Measurements from ENCODE around the gene BEGAIN.

BEGAIN gene

GRCh38 chr14:100554082-100554677, 33.0 kb downstream of the BEGAIN start:
- Mint-ChIP-seq H3K27ac (peak overlapping the region; percentile 31), H3K36me3 (ENCODE audit: low read depth) (no peaks in the 10 kb centered on the region), H3K4me1 (ENCODE audit: low read depth) (peaks cover 3% of the 10 kb centered on the region), H3K9me3 (no peaks in the 10 kb centered on the region), H3K27me3 (ENCODE audit: low read depth) (no peaks in the 10 kb centered on the region), H3K4me3 (no peak overlapping the region)
- no peak for DNase-seq (ENCODE audit: low spot score)

DNA sequence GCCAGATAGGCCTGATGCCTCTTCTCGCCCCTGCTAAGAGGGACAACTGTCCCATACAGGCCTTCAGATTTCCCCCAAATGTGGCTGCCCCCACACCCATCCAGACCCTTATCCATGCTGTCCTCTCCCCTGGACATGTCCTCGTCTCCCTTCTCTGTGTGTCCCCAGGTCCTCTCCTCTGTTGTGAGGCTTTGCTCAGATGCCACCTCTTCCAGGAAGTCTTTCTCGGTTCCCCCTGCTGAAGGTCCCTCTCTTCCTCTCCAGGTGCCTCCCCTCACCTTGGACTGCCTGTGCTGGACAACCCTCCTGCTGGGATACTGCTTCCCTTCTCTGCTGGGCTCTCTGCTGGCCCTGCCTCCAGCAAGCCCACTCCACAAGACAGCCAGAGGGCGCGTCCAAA, 33.7 kb downstream of the BEGAIN start:
- Mint-ChIP-seq H3K27ac (peak overlapping the region; percentile 31), H3K4me3 (no peak overlapping the region), H3K27me3 (ENCODE audit: low read depth) (no peaks in the 10 kb centered on the region), H3K36me3 (ENCODE audit: low read depth) (no peaks in the 10 kb centered on the region), H3K9me3 (no peaks in the 10 kb centered on the region), H3K4me1 (ENCODE audit: low read depth) (peaks cover 3% of the 10 kb centered on the region)
- DNase-seq (ENCODE audit: low spot score): no peak

DNA sequence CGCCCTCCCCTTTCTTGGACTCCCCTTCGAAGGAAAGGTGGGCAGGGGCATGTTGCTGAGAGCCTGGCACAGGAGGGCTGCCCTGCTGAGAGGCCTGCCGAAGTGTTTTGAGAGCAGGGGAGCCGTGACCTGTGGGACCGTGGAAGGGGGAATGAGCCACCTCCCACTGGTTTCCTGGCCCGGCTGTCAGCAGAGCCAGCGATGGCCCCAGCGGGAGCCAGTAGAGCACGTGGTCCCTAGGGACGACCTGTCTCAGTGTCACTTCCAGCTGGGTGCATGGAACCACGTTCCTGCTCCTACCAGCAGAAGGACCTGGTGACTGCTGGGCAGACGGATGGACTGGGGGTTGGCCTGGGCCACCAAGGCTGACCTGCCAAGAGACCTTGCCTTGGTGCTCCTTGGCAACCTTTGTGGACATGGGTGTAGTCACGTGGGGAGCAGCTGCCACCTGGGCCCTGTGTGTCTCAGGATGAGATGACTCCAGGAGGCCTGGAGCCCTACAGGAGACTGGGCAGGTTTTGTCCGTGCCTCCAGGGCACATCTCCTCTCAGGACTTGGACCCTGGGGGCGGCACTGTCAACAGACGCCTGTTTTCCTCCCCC, 34.6 kb downstream of the BEGAIN start:
- Mint-ChIP-seq H3K27me3 (ENCODE audit: low read depth) (no peaks in the 10 kb centered on the region), H3K9me3 (no peaks in the 10 kb centered on the region), H3K4me1 (ENCODE audit: low read depth) (peaks cover 9% of the 10 kb centered on the region), H3K36me3 (ENCODE audit: low read depth) (no peaks in the 10 kb centered on the region), H3K4me3 (no peak overlapping the region), H3K27ac (no peak overlapping the region)
- DNase-seq (ENCODE audit: low spot score): no peak

DNA sequence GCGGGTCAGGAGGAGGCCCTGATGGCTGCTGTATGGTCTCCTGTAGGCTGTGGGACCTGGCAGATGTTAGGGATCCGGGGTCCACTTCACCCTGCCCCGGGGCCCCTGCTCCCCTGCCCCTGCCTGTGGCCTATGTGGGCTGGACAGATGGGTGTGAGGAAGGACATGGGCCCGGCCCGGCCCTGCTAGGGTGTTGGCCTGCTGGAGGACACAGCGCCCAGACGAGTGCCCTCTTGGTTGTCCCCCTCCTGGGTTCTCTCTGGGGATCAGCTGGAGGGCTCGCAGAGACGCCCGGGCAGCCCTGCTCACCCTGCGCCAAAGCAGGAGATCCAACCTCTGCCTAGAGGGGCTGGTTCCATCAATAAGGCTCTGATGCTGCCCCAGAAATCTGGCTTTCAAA, 36.2 kb downstream of the BEGAIN start:
- H3K27ac Mint-ChIP-seq: no peak overlapping the region
- no peaks in the 10 kb centered on the region for H3K36me3 Mint-ChIP-seq (ENCODE audit: low read depth)
- H3K4me3 Mint-ChIP-seq: no peak overlapping the region
- H3K9me3 Mint-ChIP-seq: no peaks in the 10 kb centered on the region
- H3K4me1 Mint-ChIP-seq (ENCODE audit: low read depth): peaks cover 12% of the 10 kb centered on the region
- DNase-seq (ENCODE audit: low spot score): no peak
- H3K27me3 Mint-ChIP-seq (ENCODE audit: low read depth): peaks cover 3% of the 10 kb centered on the region

GRCh38 chr14:100549834-100550625, 37.2 kb downstream of the BEGAIN start:
- H3K4me1 Mint-ChIP-seq (ENCODE audit: low read depth): peaks cover 19% of the 10 kb centered on the region
- peaks cover 3% of the 10 kb centered on the region for H3K27me3 Mint-ChIP-seq (ENCODE audit: low read depth)
- no peak for DNase-seq (ENCODE audit: low spot score)
- H3K4me3 Mint-ChIP-seq: no peak overlapping the region
- H3K36me3 Mint-ChIP-seq (ENCODE audit: low read depth): no peaks in the 10 kb centered on the region
- no peak overlapping the region for H3K27ac Mint-ChIP-seq
- no peaks in the 10 kb centered on the region for H3K9me3 Mint-ChIP-seq

DNA sequence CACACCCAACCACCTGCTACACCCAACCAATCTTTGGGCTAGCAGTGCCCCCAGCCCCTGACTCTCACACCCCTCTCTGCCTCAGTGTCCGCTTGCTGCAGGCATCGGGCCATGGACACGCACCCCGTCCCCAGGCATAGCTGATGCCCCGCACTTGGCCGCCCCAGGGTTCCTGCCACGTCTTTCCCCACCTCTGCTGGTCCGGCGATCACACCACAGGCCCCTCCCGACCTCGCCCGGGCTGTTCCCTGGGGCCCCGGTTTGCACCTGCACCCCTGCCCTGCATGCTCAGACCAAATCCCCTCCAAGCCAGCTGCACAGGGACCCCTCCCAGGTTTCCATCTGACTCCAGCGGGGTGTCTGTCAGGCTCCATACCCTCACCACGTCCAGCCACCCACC, 38.3 kb downstream of the BEGAIN start:
- no peak overlapping the region for H3K4me3 Mint-ChIP-seq

GRCh38 chr14:100548295-100548655, 38.9 kb downstream of the BEGAIN start:
- no peak for DNase-seq (ENCODE audit: low spot score)
- H3K4me1 Mint-ChIP-seq (ENCODE audit: low read depth): peaks cover 19% of the 10 kb centered on the region
- peaks cover 3% of the 10 kb centered on the region for H3K27me3 Mint-ChIP-seq (ENCODE audit: low read depth)
- no peaks in the 10 kb centered on the region for H3K9me3 Mint-ChIP-seq
- peak overlapping the region; percentile 36 for H3K4me3 Mint-ChIP-seq
- H3K27ac Mint-ChIP-seq: peak overlapping the region; percentile 72
- H3K36me3 Mint-ChIP-seq (ENCODE audit: low read depth): no peaks in the 10 kb centered on the region

More for the DNA sequence above, 38.3 kb downstream of the BEGAIN start:
- Mint-ChIP-seq H3K36me3 (ENCODE audit: low read depth) (no peaks in the 10 kb centered on the region), H3K4me1 (ENCODE audit: low read depth) (peaks cover 19% of the 10 kb centered on the region), H3K9me3 (no peaks in the 10 kb centered on the region), H3K27me3 (ENCODE audit: low read depth) (peaks cover 3% of the 10 kb centered on the region), H3K27ac (no peak overlapping the region)
- DNase-seq (ENCODE audit: low spot score): no peak

- Mint-ChIP-seq H3K27me3 (ENCODE audit: low read depth) (peaks cover 3% of the 10 kb centered on the region), H3K4me3 (peak overlapping the region; percentile 36), H3K36me3 (ENCODE audit: low read depth) (no peaks in the 10 kb centered on the region), H3K27ac (peak overlapping the region; percentile 72), H3K4me1 (ENCODE audit: low read depth) (peaks cover 19% of the 10 kb centered on the region), H3K9me3 (no peaks in the 10 kb centered on the region)
- peak; percentile 14 for DNase-seq (ENCODE audit: low spot score)
Observed at GRCh38 chr14:100547633-100548294, 39.5 kb downstream of the BEGAIN start.

DNA sequence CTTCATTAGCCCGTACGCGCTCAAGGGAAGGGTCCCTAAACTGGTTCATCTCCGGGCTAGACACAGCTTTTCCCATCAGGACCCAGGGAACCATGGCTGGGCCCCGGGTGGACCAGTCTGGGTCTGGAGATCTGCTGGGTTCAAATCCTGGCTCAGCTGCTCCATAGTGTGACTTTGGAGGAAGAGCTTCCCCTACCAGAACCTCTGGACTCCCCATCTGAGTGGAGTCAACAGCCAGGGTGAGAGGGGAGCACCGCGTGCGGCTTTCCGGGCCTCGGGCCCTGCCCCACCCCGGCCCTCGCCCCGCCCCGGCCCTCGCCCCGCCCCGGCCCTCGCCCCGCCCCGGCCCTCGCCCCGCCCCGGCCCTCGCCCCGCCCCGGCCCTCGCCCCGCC, 41.2 kb downstream of the BEGAIN start:
- H3K27ac Mint-ChIP-seq: peak overlapping the region; percentile 45
- H3K4me3 Mint-ChIP-seq: peak overlapping the region; percentile 48
- no peak for DNase-seq (ENCODE audit: low spot score)
- peaks cover 19% of the 10 kb centered on the region for H3K4me1 Mint-ChIP-seq (ENCODE audit: low read depth)
- H3K9me3 Mint-ChIP-seq: no peaks in the 10 kb centered on the region
- H3K27me3 Mint-ChIP-seq (ENCODE audit: low read depth): peaks cover 3% of the 10 kb centered on the region
- H3K36me3 Mint-ChIP-seq (ENCODE audit: low read depth): no peaks in the 10 kb centered on the region

- H3K27ac Mint-ChIP-seq: peak overlapping the region; percentile 8
- H3K36me3 Mint-ChIP-seq (ENCODE audit: low read depth): no peaks in the 10 kb centered on the region
- H3K4me1 Mint-ChIP-seq (ENCODE audit: low read depth): peaks cover 19% of the 10 kb centered on the region
- H3K9me3 Mint-ChIP-seq: no peaks in the 10 kb centered on the region
- peaks cover 3% of the 10 kb centered on the region for H3K27me3 Mint-ChIP-seq (ENCODE audit: low read depth)
- no peak overlapping the region for H3K4me3 Mint-ChIP-seq
- no peak for DNase-seq (ENCODE audit: low spot score)
Observed at GRCh38 chr14:100545359-100545758, 41.9 kb downstream of the BEGAIN start.

- no peak overlapping the region for H3K4me3 Mint-ChIP-seq
- H3K4me1 Mint-ChIP-seq (ENCODE audit: low read depth): peaks cover 19% of the 10 kb centered on the region
- H3K36me3 Mint-ChIP-seq (ENCODE audit: low read depth): no peaks in the 10 kb centered on the region
- H3K27ac Mint-ChIP-seq: no peak overlapping the region
- H3K27me3 Mint-ChIP-seq (ENCODE audit: low read depth): peaks cover 3% of the 10 kb centered on the region
- H3K9me3 Mint-ChIP-seq: no peaks in the 10 kb centered on the region
- no peak for DNase-seq (ENCODE audit: low spot score)
Observed at GRCh38 chr14:100544506-100545141, 42.6 kb downstream of the BEGAIN start.

GRCh38 chr14:100543471-100544455, 43.5 kb downstream of the BEGAIN start:
- H3K27me3 Mint-ChIP-seq (ENCODE audit: low read depth): peaks cover 3% of the 10 kb centered on the region
- H3K36me3 Mint-ChIP-seq (ENCODE audit: low read depth): no peaks in the 10 kb centered on the region
- DNase-seq (ENCODE audit: low spot score): no peak
- H3K9me3 Mint-ChIP-seq: no peaks in the 10 kb centered on the region
- H3K27ac Mint-ChIP-seq: no peak overlapping the region
- no peak overlapping the region for H3K4me3 Mint-ChIP-seq
- H3K4me1 Mint-ChIP-seq (ENCODE audit: low read depth): peaks cover 19% of the 10 kb centered on the region

Measured in T-helper 2 cell treated with Interferon-gamma antibody and Interleukin-4, amounts not matched to agents 5 μg/mL and 100 μg/mL, for 36 hours (primary cell).